Fibroblast of skin of left quadriceps (primary cell): ENCODE data around the gene KNCN.

Experiments used
- DNase-seq, 2 experiments: peaks; one replicate each; pipeline ENCODE4 v3.0.0-alpha.2; 2013; ENCODE audit warnings: low read depth in 2 of 2

KNCN gene

DNA sequence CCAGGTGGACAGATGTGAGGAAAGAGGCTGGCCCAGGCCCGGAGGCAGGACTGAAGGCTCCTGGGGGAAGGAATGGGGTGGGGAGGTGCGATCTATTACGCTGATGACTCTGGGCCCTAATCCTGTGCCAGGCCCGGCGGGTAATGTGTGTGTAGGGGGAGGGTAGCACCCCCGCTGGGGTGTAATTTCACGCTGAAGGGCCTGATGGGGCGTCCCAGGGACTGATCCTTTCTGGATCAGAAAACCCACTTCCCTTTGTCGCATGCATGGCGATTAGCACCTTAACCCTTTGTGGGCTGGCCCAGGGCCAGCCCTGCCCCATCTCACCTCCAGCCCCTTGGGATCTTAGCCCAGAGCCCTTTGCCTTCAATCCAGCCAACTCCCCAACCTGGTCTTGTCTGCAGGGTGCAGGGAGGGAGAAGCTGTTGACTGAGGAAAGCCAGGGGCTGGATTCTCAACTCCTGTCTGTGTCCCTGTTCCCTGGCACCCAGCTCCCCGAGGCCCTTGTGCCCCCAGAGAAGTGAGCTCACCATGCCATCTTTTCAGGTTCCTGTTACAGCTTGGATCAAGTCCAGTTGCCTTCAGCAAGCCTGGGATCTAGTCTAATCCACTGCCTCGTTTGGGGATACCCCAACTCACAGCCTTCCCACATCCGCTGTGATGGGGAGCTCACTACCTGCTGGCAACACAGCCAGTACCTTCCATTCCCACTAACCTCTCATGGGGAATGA is 26.0 kb downstream of the KNCN start:
- no peak for DNase-seq

DNA sequence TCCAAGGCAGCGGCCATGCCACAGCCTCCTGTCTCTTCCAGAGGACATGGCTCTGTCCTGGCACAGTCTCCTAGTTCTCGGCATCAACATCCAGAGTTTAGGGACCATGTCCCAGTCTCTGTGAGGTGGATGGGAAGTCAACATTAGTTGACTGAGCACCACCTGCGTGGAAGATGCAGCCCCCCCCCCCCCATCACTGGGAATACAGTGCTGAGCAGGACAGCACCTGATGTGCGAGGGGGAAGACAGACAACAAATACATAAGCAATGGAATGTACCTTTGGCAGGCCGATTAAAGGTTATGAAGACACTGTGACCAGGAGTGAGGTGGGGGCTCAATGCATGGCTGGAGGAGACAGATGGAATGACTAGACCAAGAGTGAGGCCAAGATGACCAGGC is 26.6 kb downstream of the KNCN start:
- DNase-seq = no peak

DNA sequence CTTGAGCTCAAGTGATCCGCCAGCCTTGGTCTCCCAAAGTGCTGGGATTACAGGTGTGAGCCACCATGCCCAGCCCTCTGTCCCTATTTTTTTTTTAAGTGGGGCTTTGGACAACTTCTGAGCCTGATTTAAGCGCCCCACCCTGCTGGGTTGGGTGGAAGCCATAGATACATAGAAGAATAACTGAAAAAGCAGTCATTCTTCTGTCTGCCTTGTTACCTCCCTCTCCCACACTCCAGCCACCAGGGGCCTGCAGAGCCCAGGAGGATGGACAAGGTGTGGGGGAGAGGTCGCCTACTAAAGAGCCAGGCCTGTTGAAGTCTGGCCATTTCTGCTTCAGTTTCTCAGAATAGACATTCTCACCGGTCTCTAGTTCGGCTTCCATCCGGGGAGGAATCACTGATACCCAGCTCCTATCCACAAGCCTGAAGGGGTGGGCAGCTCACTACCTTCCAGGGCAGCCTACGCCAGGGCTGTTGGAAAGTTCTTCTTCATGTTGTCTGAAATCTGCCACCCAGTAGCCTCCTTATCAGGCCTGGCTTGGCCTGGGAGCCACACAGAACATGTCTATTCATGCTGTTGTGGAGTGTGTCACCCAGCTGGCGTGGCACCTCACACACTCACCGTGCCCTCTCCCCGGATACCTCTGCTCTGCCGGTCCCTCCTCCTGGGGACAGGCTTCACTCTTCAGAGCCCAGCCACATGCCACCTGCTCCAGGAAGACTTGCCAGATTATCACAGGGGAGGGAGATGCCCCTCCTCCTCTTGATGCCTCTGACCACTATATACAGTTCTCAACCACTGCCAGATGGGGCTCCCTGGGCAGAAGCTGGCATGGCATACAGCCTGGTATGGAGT is 27.7 kb downstream of the KNCN start:
- no peak for DNase-seq

DNA sequence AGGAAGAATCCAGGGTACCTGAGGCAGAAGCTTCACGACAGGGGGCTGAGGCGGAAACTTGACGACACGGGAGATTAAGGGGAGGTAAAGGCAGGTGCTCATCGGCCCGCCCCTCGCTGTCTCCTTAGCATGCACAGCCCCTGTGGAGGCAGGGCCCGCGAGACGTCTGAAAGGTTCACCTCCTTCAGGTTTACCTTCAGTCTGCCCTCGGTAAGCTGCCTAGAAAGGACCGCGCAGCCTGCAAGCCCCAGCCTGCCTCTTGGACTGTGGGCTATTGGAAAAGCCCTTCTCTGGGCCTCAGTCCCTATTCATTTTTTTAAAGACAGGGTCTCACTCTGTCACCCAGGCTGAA is 28.5 kb downstream of the KNCN start:
- DNase-seq = no peak

DNA sequence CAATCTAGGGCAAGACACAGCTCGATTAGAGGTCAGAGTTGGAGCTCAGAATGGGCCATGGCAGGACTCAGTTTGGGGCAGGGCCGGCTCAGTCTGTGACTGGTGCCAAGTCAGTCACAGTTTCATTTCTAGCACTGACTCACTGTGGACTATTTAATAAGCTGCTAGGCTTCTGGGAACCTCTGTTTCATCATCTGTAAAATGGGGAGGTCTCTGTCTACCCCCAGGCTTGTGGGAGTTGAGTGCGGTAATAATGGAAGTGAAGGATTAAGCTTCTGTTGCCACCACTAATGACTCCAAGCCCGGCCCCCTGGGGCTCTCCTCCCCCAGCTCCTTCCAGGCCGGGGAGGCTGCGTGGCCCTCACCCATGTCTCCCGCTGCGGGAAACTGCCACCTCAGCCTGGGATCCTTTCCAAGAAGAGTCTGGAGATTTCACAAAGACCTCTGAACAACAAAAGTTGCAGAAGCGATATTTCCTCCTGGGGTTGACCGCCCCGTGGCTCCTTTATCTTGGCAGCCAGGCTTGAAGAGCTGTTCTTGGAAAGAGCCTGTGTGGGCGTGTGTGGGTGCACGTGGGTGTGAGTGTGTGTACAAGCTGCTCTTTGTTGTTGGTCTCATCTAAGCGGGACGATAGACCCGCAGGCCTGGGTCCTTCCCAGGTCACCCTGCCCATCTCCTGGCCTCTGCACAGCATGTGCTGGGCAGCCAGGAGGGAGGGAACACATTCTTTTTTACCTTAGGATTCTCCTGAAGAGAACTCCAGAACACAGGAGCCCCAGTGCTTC is 29.1 kb downstream of the KNCN start:
- DNase-seq = peak; percentile 66 to 69

DNA sequence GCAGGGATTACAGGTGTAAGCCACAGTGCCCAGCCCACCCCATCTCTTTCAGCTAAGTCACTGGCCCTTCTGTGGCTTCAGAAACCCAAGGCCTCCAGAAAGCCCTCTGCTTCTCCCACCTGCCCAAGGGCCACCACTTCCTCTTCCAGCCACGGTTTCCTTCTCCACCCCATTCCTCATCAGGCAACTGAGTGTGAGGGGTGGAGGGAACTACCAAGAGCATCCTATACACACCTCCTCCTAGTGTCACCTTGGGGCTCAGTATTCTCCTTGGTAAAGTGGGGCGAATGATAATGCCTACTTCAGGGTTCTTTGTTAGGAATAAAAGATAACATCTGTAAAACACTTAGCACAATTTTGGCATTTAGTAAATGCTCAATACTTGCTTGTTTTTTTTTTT is 30.0 kb downstream of the KNCN start:
- DNase-seq = no peak

DNA sequence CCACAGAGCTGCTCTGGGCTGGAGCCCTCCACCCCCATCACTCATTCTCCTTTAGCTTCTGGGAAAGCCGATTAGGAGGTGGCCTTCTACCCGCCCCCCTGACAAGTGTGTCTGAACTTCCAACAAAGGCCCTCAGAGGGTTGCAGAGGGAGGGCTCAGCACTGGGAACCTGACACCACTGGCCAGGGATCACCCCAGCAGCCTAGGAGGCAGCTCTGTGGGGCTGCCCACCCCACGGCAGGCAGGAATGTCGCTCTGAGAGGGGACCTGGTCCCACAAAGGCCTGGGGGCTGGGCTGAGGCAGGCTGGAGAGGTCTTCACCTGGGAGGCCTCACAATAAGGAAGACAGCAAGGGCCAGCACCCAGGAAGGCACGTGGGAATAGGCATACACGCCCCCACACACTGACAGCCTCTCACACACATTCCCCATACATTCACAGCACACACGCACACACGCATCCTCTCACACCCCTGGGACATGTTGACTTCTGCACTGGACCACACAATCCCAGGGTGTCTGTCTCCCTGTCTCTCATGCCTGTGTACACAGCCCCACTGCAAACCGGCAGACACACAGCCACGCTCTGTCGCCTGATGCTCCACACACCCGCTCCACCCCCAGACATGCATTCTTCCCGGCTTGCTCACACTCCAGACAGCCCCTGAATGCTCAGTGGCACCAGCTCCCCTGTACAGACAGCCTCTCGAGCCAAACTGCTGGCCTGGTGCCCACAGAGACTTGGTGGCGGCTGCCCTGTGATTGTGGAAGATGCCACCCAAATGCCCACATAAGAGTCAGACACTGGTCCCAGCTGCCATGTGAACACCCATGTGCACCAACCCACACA is 31.2 kb downstream of the KNCN start:
- DNase-seq = peak; percentile 57 to 58

DNA sequence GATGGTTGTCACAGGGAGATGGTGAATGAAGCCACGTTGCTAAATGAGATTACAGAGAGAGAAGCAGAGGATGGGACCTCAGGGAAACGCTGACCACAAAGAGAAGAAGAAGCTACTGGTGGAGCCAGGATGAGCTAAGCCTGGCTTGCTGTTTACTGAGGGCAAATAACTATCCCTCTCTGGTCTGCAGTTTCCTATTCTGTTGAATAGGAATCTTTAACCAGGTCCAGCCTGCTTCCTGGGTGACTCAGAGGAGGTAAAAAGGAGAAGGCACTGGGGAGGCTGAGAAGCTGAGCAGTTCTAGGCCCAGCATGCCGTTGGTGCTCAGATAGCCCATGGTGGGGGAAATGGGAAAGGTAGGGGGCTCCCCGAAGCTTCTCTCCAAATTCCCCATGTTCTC is 32.2 kb downstream of the KNCN start:
- no peak for DNase-seq

DNA sequence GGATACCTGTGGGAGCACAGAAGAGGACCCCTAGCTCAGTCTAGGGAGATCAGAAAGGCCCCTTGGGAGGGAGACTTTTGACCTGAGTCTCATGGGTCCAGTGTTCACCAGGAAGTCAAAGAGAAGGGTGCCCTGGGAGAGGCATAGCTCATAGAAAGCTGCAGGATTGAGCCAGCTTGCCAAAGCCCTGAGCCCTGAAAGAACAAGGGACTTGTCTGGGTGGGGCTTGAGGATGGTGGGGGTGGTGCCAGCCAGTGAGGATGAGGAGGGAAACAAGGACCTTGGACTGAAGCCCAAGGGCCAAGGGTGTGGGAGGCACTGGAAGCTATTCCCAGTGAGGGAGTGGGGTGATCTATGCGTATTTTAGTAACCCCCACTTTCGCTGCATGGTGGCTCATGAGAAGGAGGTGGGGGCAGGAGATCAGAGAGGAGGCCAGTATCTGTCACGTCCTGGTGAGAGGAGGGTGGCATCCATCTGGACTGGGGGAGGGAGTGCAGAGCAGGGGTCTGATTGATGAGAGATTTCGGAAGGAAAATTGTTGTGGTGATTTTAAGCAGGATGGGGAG is 33.4 kb downstream of the KNCN start:
- no peak for DNase-seq

DNA sequence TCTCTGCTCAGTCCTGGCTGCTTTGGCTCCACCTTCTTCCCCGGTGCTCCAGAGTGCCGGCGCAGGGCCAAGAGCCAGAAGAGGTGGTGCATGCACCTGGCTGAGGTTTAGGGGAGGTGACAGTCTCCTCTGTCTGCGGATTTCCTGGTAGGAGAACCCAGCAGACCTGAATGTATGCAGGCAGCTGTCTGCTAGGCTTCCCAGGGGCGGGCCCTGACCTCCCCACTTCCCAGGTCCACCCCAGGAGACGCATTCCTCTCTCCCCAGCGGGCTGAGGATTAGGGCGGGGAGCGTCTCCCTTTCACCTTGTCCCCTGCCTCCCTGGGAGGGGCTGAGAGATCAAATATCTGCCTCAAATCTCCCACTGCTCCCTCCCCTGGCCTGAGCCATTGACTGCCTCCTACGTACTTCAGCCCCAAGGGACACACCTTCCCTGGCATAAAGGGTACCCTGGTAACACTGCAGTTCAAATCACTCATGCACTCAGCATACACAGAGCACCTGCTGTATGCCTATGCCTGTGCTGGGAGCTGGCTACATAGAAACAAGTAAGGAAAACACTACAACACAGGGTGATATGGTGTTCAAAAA is 34.3 kb downstream of the KNCN start:
- no peak for DNase-seq

DNA sequence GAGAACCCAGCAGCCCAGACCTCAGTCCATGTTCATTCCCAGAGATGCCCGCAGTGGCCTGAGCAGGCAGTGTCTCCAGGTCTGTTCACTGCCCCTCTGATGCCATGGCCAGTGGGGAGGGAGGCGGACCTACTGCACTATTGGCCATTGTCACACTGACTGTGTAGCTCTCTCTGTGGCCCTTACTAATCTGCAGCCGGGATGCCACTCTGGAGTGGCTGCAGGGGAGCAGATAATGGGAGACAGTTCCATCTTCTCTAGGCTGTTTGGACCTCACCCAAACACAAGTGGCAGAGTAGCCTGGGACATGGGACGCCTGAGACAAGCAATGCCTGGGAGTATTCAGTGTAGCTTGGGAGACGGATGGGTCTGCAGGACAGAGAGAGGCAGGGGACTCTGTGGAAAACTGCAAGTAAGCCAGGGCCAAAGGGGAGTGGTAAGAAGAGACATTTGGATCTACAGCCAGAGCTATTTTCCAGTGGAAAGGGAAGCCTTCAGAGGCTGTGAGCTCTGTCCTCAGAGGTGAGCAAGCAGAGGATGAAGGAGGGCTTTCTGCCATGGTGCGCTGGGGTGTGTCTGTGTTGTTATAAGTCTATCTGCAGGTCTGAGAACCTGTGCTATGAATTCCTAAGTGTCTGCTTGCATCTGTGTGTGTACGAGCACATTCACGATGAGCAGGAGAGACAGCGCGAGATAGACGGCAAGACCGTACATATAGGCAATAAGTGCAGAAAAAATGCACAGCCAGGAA is 35.1 kb downstream of the KNCN start:
- no peak for DNase-seq

DNA sequence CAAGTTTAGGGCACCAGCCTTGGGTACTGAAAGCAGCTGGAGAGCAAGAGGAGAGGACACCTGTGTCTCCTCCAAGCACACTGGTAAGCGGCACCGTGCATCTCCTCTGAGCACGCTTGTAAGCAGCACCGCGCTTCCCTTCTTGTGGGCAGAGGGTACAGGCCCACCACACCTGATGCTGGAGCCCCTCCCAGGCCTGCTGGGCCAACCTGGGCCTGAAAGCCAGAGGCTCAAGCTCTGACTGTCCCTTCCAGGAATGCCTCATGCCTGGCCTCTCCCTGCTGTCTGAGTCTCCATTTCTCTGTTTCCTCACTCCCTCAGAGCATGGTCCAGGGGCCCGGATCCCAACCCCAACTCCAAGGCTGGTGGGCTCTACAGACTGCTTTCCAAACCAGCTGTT is 35.9 kb downstream of the KNCN start:
- DNase-seq = no peak

DNA sequence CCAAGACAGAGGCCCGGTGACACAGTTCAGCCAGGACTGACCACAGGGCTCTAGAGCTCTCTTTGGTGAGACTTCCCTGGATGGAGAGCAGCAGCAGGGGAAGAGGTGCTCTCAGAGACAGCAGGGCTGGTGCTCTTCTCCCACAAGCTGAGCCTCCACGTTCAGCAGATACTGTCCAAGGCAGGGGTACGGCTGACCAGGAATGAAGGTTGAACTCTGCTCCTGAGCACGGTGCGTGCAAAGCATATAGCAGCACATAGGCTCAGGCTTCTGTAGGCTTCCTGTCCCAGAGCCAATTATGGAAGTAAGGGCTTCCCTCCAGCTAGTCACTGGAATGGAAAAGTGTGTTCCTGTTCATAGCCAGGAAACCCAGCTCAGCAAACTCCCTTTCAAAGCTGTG is 37.9 kb downstream of the KNCN start:
- no peak for DNase-seq

DNA sequence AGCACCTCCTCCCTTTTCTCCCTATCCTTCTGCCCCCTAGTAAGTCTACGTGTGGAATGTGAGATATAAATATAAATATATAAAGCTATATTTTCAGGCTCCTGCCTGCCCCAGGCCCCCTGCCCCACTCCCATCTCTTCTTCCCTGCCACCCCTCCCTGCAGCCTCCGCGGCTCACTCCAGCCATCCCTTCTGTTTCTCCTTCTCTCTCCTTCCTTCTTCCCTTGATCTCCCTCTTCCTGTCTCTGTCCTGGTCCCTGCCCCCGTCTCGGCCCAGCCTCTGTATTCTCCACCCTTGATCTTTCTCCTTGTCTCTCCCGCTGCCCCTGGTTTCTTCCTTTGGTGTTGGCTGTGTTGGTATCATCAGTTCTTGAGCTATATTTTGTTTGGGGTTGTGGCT is 38.7 kb downstream of the KNCN start:
- DNase-seq = no peak

DNA sequence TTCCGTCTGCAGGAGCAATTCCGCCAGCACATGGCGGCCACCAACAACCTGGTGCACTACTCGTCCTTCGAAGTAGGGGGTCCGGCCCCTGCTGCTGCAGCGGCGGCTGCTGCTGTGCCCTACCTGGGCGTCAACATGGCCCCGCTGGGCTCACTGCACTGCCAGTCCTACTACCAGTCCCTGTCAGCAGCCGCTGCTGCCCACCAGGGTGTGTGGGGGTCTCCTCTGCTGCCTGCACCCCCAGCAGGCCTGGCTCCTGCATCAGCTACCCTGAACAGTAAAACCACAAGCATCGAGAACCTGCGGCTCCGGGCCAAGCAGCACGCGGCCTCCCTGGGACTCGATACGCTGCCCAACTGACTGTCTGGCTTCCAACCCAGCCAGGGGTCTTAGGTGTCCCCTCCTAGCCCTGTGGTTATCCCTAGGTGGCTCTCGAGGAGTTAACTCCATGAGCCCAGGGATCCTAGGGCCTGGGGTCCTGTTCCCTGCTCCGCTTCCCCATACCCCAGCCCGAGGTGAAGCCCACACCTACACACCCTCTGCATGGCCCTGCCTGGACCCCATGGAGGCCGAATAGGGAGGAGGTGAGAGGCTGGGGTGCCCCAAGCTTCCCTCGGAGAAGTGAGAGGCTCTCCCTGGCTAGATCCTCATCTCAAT is 39.2 kb downstream of the KNCN start:
- no peak for DNase-seq

DNA sequence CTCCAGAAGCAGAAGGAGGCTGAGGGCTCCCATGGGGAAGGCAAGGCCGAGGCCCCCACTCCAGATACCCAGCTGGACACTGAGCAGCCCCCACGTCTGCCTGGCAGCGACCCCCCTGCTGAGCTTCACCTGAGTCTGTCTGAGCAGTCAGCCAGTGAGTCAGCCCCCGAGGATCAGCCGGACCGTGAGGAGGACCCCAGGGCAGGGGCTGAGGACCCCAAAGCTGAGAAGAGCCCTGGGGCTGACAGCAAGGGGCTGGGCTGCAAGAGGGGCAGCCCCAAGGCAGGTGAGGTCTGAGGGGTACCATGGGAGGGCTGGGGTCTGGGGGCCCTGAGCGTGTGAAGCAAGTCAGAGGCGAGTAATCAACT is 40.5 kb downstream of the KNCN start:
- DNase-seq = no peak

DNA sequence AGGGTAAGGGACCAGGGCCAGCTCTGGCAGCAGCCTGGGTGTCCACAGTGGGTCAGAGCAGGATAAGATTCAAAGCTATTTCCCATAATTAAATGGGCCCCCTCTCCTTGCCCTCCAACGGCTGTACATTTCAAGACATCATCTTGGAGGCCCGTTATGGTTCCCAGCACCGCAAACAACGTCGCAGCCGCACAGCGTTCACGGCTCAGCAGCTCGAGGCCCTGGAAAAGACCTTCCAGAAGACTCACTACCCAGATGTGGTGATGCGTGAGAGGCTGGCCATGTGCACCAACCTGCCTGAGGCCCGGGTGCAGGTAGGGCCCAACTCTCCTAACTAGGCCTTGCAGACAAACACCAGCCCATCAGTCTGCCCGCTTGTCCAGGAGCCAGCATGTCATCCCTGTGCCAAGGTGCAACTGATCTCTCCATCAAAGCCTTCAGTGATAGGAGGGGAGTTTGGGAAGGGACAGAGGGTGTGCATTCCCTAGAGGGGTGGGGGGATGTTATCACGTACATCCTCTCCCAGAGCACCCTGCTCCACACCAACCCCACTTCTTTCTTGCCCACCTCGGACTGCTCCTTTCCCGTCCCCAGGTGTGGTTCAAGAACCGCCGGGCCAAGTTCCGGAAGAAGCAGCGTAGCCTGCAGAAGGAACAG is 41.0 kb downstream of the KNCN start:
- no peak for DNase-seq

DNA sequence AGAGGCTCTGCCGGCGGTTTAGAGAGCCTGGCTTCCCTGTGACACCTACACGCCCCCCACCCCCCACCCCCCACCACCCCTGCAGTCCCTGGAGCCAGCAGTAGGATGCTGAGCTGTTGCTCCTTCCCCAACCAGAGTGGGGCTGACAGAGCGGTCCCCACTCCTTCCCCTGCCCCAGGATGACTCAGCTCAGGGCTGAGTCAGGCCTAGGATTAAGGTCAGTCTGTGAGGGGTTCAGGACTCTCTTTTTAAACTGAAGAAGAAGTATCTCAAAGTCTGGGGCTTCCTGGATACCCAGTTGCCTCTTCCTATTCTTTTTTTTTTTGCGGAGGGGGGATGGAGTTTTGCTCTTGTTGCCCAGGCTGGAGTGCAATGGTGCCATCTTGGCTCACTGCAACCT is 42.7 kb downstream of the KNCN start:
- DNase-seq = no peak
